Measurements from ENCODE around the gene MAP3K9.
A peak's percentile ranks its signal among the peaks of the same experiment; 100 is the strongest.
"Not testable (repeated sequence)": the region's sequence is repeated elsewhere in the genome, so short reads cannot be mapped to it uniquely, and the experiment has no call there.

MAP3K9 gene

GRCh38 chr14:70706177-70706576 is 103.1 kb downstream of the MAP3K9 start:
- Histone ChIP-seq H3K79me1 (ENCODE audit: low read length) (no peaks in the 10 kb centered on the region), H3K23ac (ENCODE audit: low read length) (no peak overlapping the region), H2AFZ (ENCODE audit: insufficient read depth, low read length, poor library complexity) (no peak overlapping the region), H4K12ac (ENCODE audit: low read depth, low read length) (no peak overlapping the region), H2BK5ac (ENCODE audit: low read depth, low read length, poor library complexity) (no peak overlapping the region), H3K36me3 (ENCODE audit: control insufficient read depth in 1 of 2, insufficient read depth in 2 of 2, low read length in 2 of 2) (no peaks in the 10 kb centered on the region), H3K9me3 (ENCODE audit: insufficient read depth, low read depth, low read length) (no peaks in the 10 kb centered on the region), H2AK5ac (ENCODE audit: low read length) (no peak overlapping the region), H3K4ac (ENCODE audit: low read depth, low read length) (no peak overlapping the region), H2BK120ac (ENCODE audit: insufficient read depth, low read length, poor library complexity) (no peak overlapping the region), H4K91ac (ENCODE audit: low read depth, low read length) (no peak overlapping the region), H3K4me2 (ENCODE audit: low read length) (no peak overlapping the region), H3K14ac (ENCODE audit: low read length) (no peak overlapping the region), H3K9ac (ENCODE audit: low read length) (no peak overlapping the region), H3K18ac (ENCODE audit: low read length) (no peak overlapping the region), H3K27me3 (ENCODE audit: insufficient read depth, low read length) (no peaks in the 10 kb centered on the region), H2BK12ac (ENCODE audit: low read length) (no peak overlapping the region), H4K8ac (ENCODE audit: low read depth, low read length) (no peak overlapping the region), H3K4me3 (ENCODE audit: low read depth, low read length) (no peak overlapping the region), H3K79me2 (ENCODE audit: control insufficient read depth, insufficient read depth, low read length, poor library complexity) (no peaks in the 10 kb centered on the region), H3K27ac (ENCODE audit: low read depth, low read length) (no peak overlapping the region), H3K4me1 (ENCODE audit: control insufficient read depth in 1 of 2, insufficient read depth in 2 of 2, low read length in 2 of 2) (peaks cover 7 to 18% of the 10 kb centered on the region in 2 experiments)
- no peak for DNase-seq

- Histone ChIP-seq H2BK5ac (ENCODE audit: low read depth, low read length, poor library complexity) (no peak overlapping the region), H3K4me2 (ENCODE audit: low read length) (no peak overlapping the region), H3K4ac (ENCODE audit: low read depth, low read length) (no peak overlapping the region), H4K91ac (ENCODE audit: low read depth, low read length) (no peak overlapping the region), H2BK12ac (ENCODE audit: low read length) (no peak overlapping the region), H2AK5ac (ENCODE audit: low read length) (no peak overlapping the region), H3K27ac (ENCODE audit: low read depth, low read length) (no peak overlapping the region), H3K14ac (ENCODE audit: low read length) (no peak overlapping the region), H3K4me3 (ENCODE audit: low read depth, low read length) (no peak overlapping the region), H3K9me3 (ENCODE audit: insufficient read depth, low read depth, low read length) (no peaks in the 10 kb centered on the region), H3K79me1 (ENCODE audit: low read length) (no peaks in the 10 kb centered on the region), H3K27me3 (ENCODE audit: insufficient read depth, low read length) (no peaks in the 10 kb centered on the region), H3K79me2 (ENCODE audit: control insufficient read depth, insufficient read depth, low read length, poor library complexity) (no peaks in the 10 kb centered on the region), H4K8ac (ENCODE audit: low read depth, low read length) (no peak overlapping the region), H4K12ac (ENCODE audit: low read depth, low read length) (no peak overlapping the region), H3K36me3 (ENCODE audit: control insufficient read depth in 1 of 2, insufficient read depth in 2 of 2, low read length in 2 of 2) (no peaks in the 10 kb centered on the region), H2BK120ac (ENCODE audit: insufficient read depth, low read length, poor library complexity) (no peak overlapping the region), H3K4me1 (ENCODE audit: control insufficient read depth in 1 of 2, insufficient read depth in 2 of 2, low read length in 2 of 2) (peaks cover 3 to 15% of the 10 kb centered on the region in 2 experiments), H2AFZ (ENCODE audit: insufficient read depth, low read length, poor library complexity) (no peak overlapping the region), H3K18ac (ENCODE audit: low read length) (no peak overlapping the region), H3K9ac (ENCODE audit: low read length) (no peak overlapping the region), H3K23ac (ENCODE audit: low read length) (no peak overlapping the region)
- no peak for DNase-seq
- no CpG with 5 or more reads among the region's 1 CpG for WGBS (ENCODE audit: extremely low coverage, insufficient coverage, insufficient read length)
These were observed 104.4 kb downstream of the MAP3K9 start for GRCh38 chr14:70704960-70705359.

GRCh38 chr14:70703621-70704168 is 105.6 kb downstream of the MAP3K9 start:
- not testable (repeated sequence) for H3K79me1 ChIP-seq (ENCODE audit: low read length); H2AK5ac ChIP-seq (ENCODE audit: low read length); H2BK5ac ChIP-seq (ENCODE audit: low read depth, low read length, poor library complexity); H3K27me3 ChIP-seq (ENCODE audit: insufficient read depth, low read length); H3K4me1 ChIP-seq (ENCODE audit: control insufficient read depth in 1 of 2, insufficient read depth in 2 of 2, low read length in 2 of 2); H3K4ac ChIP-seq (ENCODE audit: low read depth, low read length); H4K91ac ChIP-seq (ENCODE audit: low read depth, low read length); H3K18ac ChIP-seq (ENCODE audit: low read length); H2BK120ac ChIP-seq (ENCODE audit: insufficient read depth, low read length, poor library complexity); H3K36me3 ChIP-seq (ENCODE audit: control insufficient read depth in 1 of 2, insufficient read depth in 2 of 2, low read length in 2 of 2); H3K4me3 ChIP-seq (ENCODE audit: low read depth, low read length); H3K79me2 ChIP-seq (ENCODE audit: control insufficient read depth, insufficient read depth, low read length, poor library complexity); H4K12ac ChIP-seq (ENCODE audit: low read depth, low read length); H3K27ac ChIP-seq (ENCODE audit: low read depth, low read length); H2BK12ac ChIP-seq (ENCODE audit: low read length); DNase-seq; H3K4me2 ChIP-seq (ENCODE audit: low read length); H4K8ac ChIP-seq (ENCODE audit: low read depth, low read length); H3K9ac ChIP-seq (ENCODE audit: low read length); H3K9me3 ChIP-seq (ENCODE audit: insufficient read depth, low read depth, low read length); H3K23ac ChIP-seq (ENCODE audit: low read length); H2AFZ ChIP-seq (ENCODE audit: insufficient read depth, low read length, poor library complexity); H3K14ac ChIP-seq (ENCODE audit: low read length)
- WGBS (ENCODE audit: extremely low coverage, insufficient coverage, insufficient read length), result no CpG with 5 or more reads among the region's 1 CpG

- no peak overlapping the region for H2BK120ac ChIP-seq (ENCODE audit: insufficient read depth, low read length, poor library complexity)
- H3K4me3 ChIP-seq (ENCODE audit: low read depth, low read length), result no peak overlapping the region
- no peak overlapping the region for H3K27ac ChIP-seq (ENCODE audit: low read depth, low read length)
- no peak overlapping the region for H4K8ac ChIP-seq (ENCODE audit: low read depth, low read length)
- H3K4me1 ChIP-seq (ENCODE audit: control insufficient read depth in 1 of 2, insufficient read depth in 2 of 2, low read length in 2 of 2), result peaks cover 0 to under 1% of the 10 kb centered on the region in 2 experiments
- no peak overlapping the region for H4K91ac ChIP-seq (ENCODE audit: low read depth, low read length)
- peak; percentile 13 to 70 for DNase-seq
- no peak overlapping the region for H3K14ac ChIP-seq (ENCODE audit: low read length)
- H3K36me3 ChIP-seq (ENCODE audit: control insufficient read depth in 1 of 2, insufficient read depth in 2 of 2, low read length in 2 of 2), result no peaks in the 10 kb centered on the region
- H3K4ac ChIP-seq (ENCODE audit: low read depth, low read length), result no peak overlapping the region
- H3K18ac ChIP-seq (ENCODE audit: low read length), result no peak overlapping the region
- no peak overlapping the region for H3K9ac ChIP-seq (ENCODE audit: low read length)
- H3K79me1 ChIP-seq (ENCODE audit: low read length), result no peaks in the 10 kb centered on the region
- H2AK5ac ChIP-seq (ENCODE audit: low read length), result no peak overlapping the region
- no CpG with 5 or more reads among the region's 3 CpGs for WGBS (ENCODE audit: extremely low coverage, insufficient coverage, insufficient read length)
- H3K9me3 ChIP-seq (ENCODE audit: insufficient read depth, low read depth, low read length), result no peaks in the 10 kb centered on the region
- H3K4me2 ChIP-seq (ENCODE audit: low read length), result no peak overlapping the region
- no peak overlapping the region for H2BK12ac ChIP-seq (ENCODE audit: low read length)
- no peak overlapping the region for H2AFZ ChIP-seq (ENCODE audit: insufficient read depth, low read length, poor library complexity)
- no peak overlapping the region for H2BK5ac ChIP-seq (ENCODE audit: low read depth, low read length, poor library complexity)
- no peak overlapping the region for H4K12ac ChIP-seq (ENCODE audit: low read depth, low read length)
- H3K27me3 ChIP-seq (ENCODE audit: insufficient read depth, low read length), result no peaks in the 10 kb centered on the region
- H3K79me2 ChIP-seq (ENCODE audit: control insufficient read depth, insufficient read depth, low read length, poor library complexity), result no peaks in the 10 kb centered on the region
- H3K23ac ChIP-seq (ENCODE audit: low read length), result no peak overlapping the region
These were observed 107.2 kb downstream of the MAP3K9 start for GRCh38 chr14:70702161-70702560.
